Measurements from ENCODE around the gene OTX2. TPM values are rescaled to one million over a fixed set of nuclear protein-coding genes. Genes with fewer than 3 reads are reported as not detected.

Gene OTX2
- total RNA-seq, 2 experiments from 2014 or later: not detected

Other genes with a start within 250 kb of the OTX2 start
- 10 to 100 TPM; 10.4 to 11.1 TPM for gene TMEM260, start 230.7 kb downstream of the OTX2 start, total RNA-seq

Data from activated CD8-positive, alpha-beta memory T cell treated with anti-CD3 and anti-CD28 coated beads for 36 hours (primary cell).